Liver (tissue), 9 donors: ENCODE data around the gene DOCK2. TPM values are rescaled to one million over a fixed set of nuclear protein-coding genes. Genes with fewer than 3 reads are reported as not detected.

Experiments used
- DNase-seq: peaks from one replicate; pipeline ENCODE4 v3.0.0-alpha.2; 2017; ENCODE audit warnings: low spot score
- H3K27ac ChIP-seq, 2 donors: one replicate each; pipeline ENCODE4 v1.7.0; 2013; ENCODE audit warnings: inconsistent platforms in 2 of 2, low read length in 2 of 2, control low read depth in 1 of 2, low read depth in 1 of 2, mild to moderate bottlenecking in 1 of 2
- H3K27me3 ChIP-seq, 4 donors: one replicate each; pipeline versions ENCODE4 v1.6.1 to v1.7.0; 2013; ENCODE audit warnings: low read length in 3 of 4, inconsistent platforms in 1 of 4, mild to moderate bottlenecking in 1 of 4, moderate library complexity in 1 of 4; ENCODE audit not compliant: control insufficient read depth in 4 of 4, insufficient read depth in 4 of 4
- H3K36me3 ChIP-seq, 4 donors: one replicate each; pipeline versions ENCODE4 v1.6.1 to v1.7.0; 2013; ENCODE audit warnings: low read length in 3 of 4, mild to moderate bottlenecking in 3 of 4, low read depth in 1 of 4, moderate library complexity in 1 of 4; ENCODE audit not compliant: control insufficient read depth in 4 of 4, insufficient read depth in 3 of 4
- H3K4me1 ChIP-seq, 4 donors: one replicate each; pipeline versions ENCODE4 v1.6.1 to v1.7.0; 2013; ENCODE audit warnings: low read length in 3 of 4, mild to moderate bottlenecking in 3 of 4, moderate library complexity in 1 of 4; ENCODE audit not compliant: control insufficient read depth in 4 of 4, insufficient read depth in 4 of 4
- H3K4me3 ChIP-seq, 3 donors: one replicate each; pipeline versions ENCODE4 v1.6.1 to v1.7.0; 2013; ENCODE audit warnings: low read length in 3 of 3, control low read depth in 1 of 3, low read depth in 1 of 3, mild to moderate bottlenecking in 1 of 3
- H3K9ac ChIP-seq, 2 donors: one replicate each; pipeline ENCODE4 v1.7.0; 2013; ENCODE audit warnings: low read length in 2 of 2, mild to moderate bottlenecking in 2 of 2, moderate library complexity in 2 of 2, control low read depth in 1 of 2, low read depth in 1 of 2
- H3K9me3 ChIP-seq, 4 donors: one replicate each; pipeline versions ENCODE4 v1.6.1 to v1.7.0; 2013; ENCODE audit warnings: low read length in 3 of 4; ENCODE audit not compliant: control insufficient read depth in 4 of 4
- EGR1 ChIP-seq, 2 donors: IDR thresholded peaks; 2 replicates each; pipeline ENCODE4 v1.6.1; 2016 to 2018; ENCODE audit warnings: antibody characterized with exemption in 2 of 2, low read depth in 2 of 2
- FOXA1 ChIP-seq: IDR thresholded peaks from 2 replicates; pipeline ENCODE4 v1.6.1; 2016; ENCODE audit warnings: antibody characterized with exemption
- FOXA2 ChIP-seq: IDR thresholded peaks from 2 replicates; pipeline ENCODE4 v1.6.1; 2016; ENCODE audit warnings: antibody characterized with exemption
- GABPA ChIP-seq, 2 donors: IDR thresholded peaks in 1 of 2; conservative IDR thresholded peaks in 1 of 2; 2 replicates each; pipeline ENCODE4 v1.6.1; 2016; ENCODE audit warnings: antibody characterized with exemption in 2 of 2, mild to moderate bottlenecking in 1 of 2, moderate library complexity in 1 of 2
- HNF4A ChIP-seq, 2 donors: conservative IDR thresholded peaks; 2 replicates each; pipeline ENCODE4 v1.6.1; 2016; ENCODE audit warnings: antibody characterized with exemption in 2 of 2, mild to moderate bottlenecking in 2 of 2
- HNF4G ChIP-seq: IDR thresholded peaks from 2 replicates; pipeline ENCODE4 v1.6.1; 2016; ENCODE audit warnings: antibody characterized with exemption
- JUND ChIP-seq, 2 donors: IDR thresholded peaks; 2 replicates each; pipeline ENCODE4 v1.6.1; 2016; ENCODE audit warnings: antibody characterized with exemption in 2 of 2
- MAX ChIP-seq: IDR thresholded peaks from 2 replicates; pipeline ENCODE4 v1.6.1; 2016; ENCODE audit warnings: antibody characterized with exemption
- NR2F2 ChIP-seq: IDR thresholded peaks from 2 replicates; pipeline ENCODE4 v1.6.1; 2016; ENCODE audit warnings: antibody characterized with exemption
- RAD21 ChIP-seq, 2 donors: IDR thresholded peaks; 2 replicates each; pipeline ENCODE4 v1.6.1; 2016; ENCODE audit warnings: antibody characterized with exemption in 2 of 2, mild to moderate bottlenecking in 2 of 2
- REST ChIP-seq: IDR thresholded peaks from 2 replicates; pipeline ENCODE4 v1.6.1; 2016; ENCODE audit warnings: antibody characterized with exemption, mild to moderate bottlenecking
- RXRA ChIP-seq, 2 donors: IDR thresholded peaks; 2 replicates each; pipeline ENCODE4 v1.6.1; 2017 to 2018; ENCODE audit warnings: antibody characterized with exemption in 2 of 2, mild to moderate bottlenecking in 1 of 2
- SP1 ChIP-seq: IDR thresholded peaks from 2 replicates; pipeline ENCODE4 v1.6.1; 2018; ENCODE audit warnings: antibody characterized with exemption, mild to moderate bottlenecking
- TAF1 ChIP-seq: conservative IDR thresholded peaks from 2 replicates; pipeline ENCODE4 v1.6.1; 2016; ENCODE audit warnings: antibody characterized with exemption, mild to moderate bottlenecking
- YY1 ChIP-seq: IDR thresholded peaks from 2 replicates; pipeline ENCODE4 v1.6.1; 2016; ENCODE audit warnings: antibody characterized with exemption, mild to moderate bottlenecking
- ZBTB33 ChIP-seq: IDR thresholded peaks from 2 replicates; pipeline ENCODE4 v1.6.1; 2016; ENCODE audit warnings: antibody characterized with exemption
- WGBS: extraction: QIAGEN DNeasy Blood & Tissue Kit; methylation state at CpG from one replicate; pipeline ENCODE4 v1.1.7; 2013; 5-methylcytosine and 5-hydroxymethylcytosine counted together
- polyA plus RNA-seq, 2 donors: library from polyadenylated mRNA; stranded (reverse) in 1 of 2; unstranded in 1 of 2; fragments of 200-250 nt in 1 of 2; fragments of >200 nt in 1 of 2; fragmentation: Nextera tagmentation in 1 of 2; extraction: Ambion mirVana in 1 of 2; gene quantifications; one replicate each; pipeline versions ENCODE4 v1.2.1 to v1.2.3, GENCODE V29; 2013 to 2015
- total RNA-seq, 2 donors: library from RNA; depleted of rRNA; stranded (reverse); fragments of >200 nt; gene quantifications; one replicate each; pipeline ENCODE4 v1.2.3, GENCODE V29; 2014
- TF ChIP-seq, protein P1 (sequence below): fragments of 150-350 bp; IDR thresholded peaks from 2 replicates; pipeline ENCODE4 v1.5.1; 2017; ENCODE audit warnings: improper control_type of control experiment, low read depth, low read length; ENCODE audit not compliant: missing input control
- TF ChIP-seq, protein P2 (sequence below): IDR thresholded peaks from 2 replicates; pipeline ENCODE4 v1.6.1; 2016; ENCODE audit warnings: antibody characterized with exemption
- donor health status: healthy.
- donor health status: healthy.
- donor health status: healthy.
- donor health status: healthy.
- donor health status: healthy.

Gene DOCK2
- total and polyA plus RNA-seq, 4 donors = 2.3 to 26.6 (median 8.2) TPM

GRCh38 chr5:169695025-169695625 is 58.0 kb downstream of the DOCK2 start:
- Histone ChIP-seq H3K4me3 (no peak overlapping the region), H3K4me1 (no peaks in the 10 kb centered on the region), H3K9ac (no peak overlapping the region), H3K9me3 (no peaks in the 10 kb centered on the region), H3K36me3 (peaks cover 0 to 2% (median 0%) of the 10 kb centered on the region in 4 donors), H3K27me3 (peaks cover 0 to 2% (median 0%) of the 10 kb centered on the region in 4 donors), H3K27ac (no peak overlapping the region)
- no peak for DNase-seq
- WGBS = 76% methylated on average over 6 of the region's 6 CpGs
- TF ChIP-seq, protein P1, sequence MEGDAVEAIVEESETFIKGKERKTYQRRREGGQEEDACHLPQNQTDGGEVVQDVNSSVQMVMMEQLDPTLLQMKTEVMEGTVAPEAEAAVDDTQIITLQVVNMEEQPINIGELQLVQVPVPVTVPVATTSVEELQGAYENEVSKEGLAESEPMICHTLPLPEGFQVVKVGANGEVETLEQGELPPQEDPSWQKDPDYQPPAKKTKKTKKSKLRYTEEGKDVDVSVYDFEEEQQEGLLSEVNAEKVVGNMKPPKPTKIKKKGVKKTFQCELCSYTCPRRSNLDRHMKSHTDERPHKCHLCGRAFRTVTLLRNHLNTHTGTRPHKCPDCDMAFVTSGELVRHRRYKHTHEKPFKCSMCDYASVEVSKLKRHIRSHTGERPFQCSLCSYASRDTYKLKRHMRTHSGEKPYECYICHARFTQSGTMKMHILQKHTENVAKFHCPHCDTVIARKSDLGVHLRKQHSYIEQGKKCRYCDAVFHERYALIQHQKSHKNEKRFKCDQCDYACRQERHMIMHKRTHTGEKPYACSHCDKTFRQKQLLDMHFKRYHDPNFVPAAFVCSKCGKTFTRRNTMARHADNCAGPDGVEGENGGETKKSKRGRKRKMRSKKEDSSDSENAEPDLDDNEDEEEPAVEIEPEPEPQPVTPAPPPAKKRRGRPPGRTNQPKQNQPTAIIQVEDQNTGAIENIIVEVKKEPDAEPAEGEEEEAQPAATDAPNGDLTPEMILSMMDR = no peak
- no peak for TF ChIP-seq RXRA (IDR thresholded peaks at IDR 0.05)
- no peak for TF ChIP-seq HNF4G
- no peak for TF ChIP-seq ZBTB33
- no peak for TF ChIP-seq FOXA2
- no peak for TF ChIP-seq RAD21 (IDR thresholded peaks at IDR 0.05)

GRCh38 chr5:169695919-169696490 is 58.9 kb downstream of the DOCK2 start:
- Histone ChIP-seq H3K36me3 (peaks cover 0 to 2% (median 0%) of the 10 kb centered on the region in 4 donors), H3K9me3 (no peaks in the 10 kb centered on the region), H3K27me3 (peaks cover 0 to 2% (median 0%) of the 10 kb centered on the region in 4 donors), H3K4me3 (no peak overlapping the region), H3K4me1 (no peaks in the 10 kb centered on the region), H3K9ac (no peak overlapping the region), H3K27ac (no peak overlapping the region)
- 76% methylated on average over 8 of the region's 8 CpGs for WGBS
- no peak for DNase-seq
- TF ChIP-seq HNF4A (conservative IDR thresholded peaks at IDR 0.05) = no peak
- TF ChIP-seq EGR1 (IDR thresholded peaks at IDR 0.05; ENCODE audit: low read depth in 2 of 2) = no peak
- TF ChIP-seq HNF4G = no peak
- no peak for TF ChIP-seq YY1
- no peak for TF ChIP-seq NR2F2
- TF ChIP-seq JUND (IDR thresholded peaks at IDR 0.05) = no peak
- no peak for TF ChIP-seq TAF1
- TF ChIP-seq RXRA (IDR thresholded peaks at IDR 0.05) = no peak
- no peak for TF ChIP-seq FOXA2
- no peak for TF ChIP-seq RAD21 (IDR thresholded peaks at IDR 0.05)
- TF ChIP-seq MAX = no peak
- TF ChIP-seq, protein P1 = no peak
- TF ChIP-seq FOXA1 = no peak
- no peak for TF ChIP-seq SP1
- TF ChIP-seq ZBTB33 = no peak
- TF ChIP-seq, protein P2, sequence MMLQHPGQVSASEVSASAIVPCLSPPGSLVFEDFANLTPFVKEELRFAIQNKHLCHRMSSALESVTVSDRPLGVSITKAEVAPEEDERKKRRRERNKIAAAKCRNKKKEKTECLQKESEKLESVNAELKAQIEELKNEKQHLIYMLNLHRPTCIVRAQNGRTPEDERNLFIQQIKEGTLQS = no peak
- no peak for TF ChIP-seq REST
- no peak for TF ChIP-seq GABPA (IDR thresholded peaks at IDR 0.05 in 1 of 2, conservative IDR thresholded peaks at IDR 0.05 in 1 of 2)
